ENCODE measurements around the gene HMGB4. TPM values are rescaled to one million over a fixed set of nuclear protein-coding genes. Genes with fewer than 3 reads are reported as not detected.

Gene HMGB4
- polyA plus RNA-seq, 1 donor from 2014 or later, result not detected

DNA sequence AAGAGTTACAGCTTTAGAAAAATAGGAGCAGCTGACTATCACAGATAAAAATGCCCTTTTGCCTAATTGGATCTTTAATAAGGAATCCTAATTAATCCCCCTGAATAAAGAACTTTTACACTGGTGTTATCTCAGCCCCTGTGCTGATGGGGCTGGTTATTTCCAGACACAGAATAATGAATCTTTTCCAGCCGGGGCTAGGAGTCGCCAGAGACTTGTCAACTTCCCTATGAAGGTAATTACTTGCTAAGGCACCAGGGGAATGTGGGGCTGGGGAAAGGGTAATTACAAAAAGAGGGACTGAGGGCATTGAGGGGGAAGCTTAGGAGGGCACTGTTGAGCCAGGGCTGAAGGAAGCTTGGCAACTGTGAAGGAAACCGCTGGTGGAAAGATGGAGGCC is 34.5 kb downstream of the HMGB4 start:
- H3K27me3 Mint-ChIP-seq, result no peaks in the 10 kb centered on the region
- no peak overlapping the region for H3K27ac Mint-ChIP-seq
- H3K4me3 Mint-ChIP-seq, result no peak overlapping the region
- no peaks in the 10 kb centered on the region for H3K9me3 Mint-ChIP-seq
- no peaks in the 10 kb centered on the region for H3K36me3 Mint-ChIP-seq
- H3K4me1 Mint-ChIP-seq, result peaks cover 0 to 7% (median 5%) of the 10 kb centered on the region in 3 donors

DNA sequence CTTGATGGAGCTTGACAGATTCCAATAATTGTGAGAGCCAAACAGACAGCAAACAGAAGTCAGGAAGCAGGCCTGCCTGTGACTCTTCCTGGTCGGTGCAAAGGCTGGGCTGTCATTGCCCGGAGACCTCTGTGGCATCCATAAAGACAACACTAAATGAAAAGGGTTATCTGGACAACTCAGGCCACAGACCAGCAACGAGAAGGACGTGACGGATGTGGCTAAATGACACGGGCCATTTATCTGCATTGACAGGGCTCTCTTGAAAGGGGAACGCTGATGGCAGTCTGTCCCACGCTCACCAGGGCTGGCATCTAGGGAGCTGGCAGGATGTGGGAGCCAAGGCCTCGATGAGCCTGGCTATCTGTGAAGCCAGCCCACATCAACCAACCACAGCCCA is 35.0 kb downstream of the HMGB4 start:
- H3K4me3 Mint-ChIP-seq, result no peak overlapping the region
- peaks cover 0 to 9% (median 8%) of the 10 kb centered on the region in 3 donors for H3K4me1 Mint-ChIP-seq
- H3K9me3 Mint-ChIP-seq, result no peaks in the 10 kb centered on the region
- H3K27ac Mint-ChIP-seq, result no peak overlapping the region
- no peaks in the 10 kb centered on the region for H3K27me3 Mint-ChIP-seq
- H3K36me3 Mint-ChIP-seq, result no peaks in the 10 kb centered on the region

DNA sequence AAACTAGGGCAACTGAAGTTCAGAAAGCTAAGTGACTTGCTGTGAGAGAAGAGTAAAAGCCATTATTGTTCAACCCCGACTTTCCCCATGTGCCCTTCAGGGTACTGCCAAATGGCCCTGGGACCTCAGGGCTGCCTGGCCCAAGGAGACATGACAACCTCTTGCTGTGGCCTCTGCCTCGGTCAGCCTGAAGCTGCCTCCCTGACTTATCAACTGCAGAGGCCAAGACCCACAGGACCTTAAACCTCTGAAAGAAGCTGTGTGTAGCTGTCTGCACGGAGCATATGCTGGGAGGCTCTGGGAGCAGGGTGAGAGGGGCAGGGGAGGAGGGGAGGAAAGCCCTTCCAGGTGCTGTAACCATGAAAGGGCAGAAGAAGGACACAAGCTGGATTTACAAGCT is 35.9 kb downstream of the HMGB4 start:
- H3K27ac Mint-ChIP-seq, result no peak overlapping the region
- H3K27me3 Mint-ChIP-seq, result no peaks in the 10 kb centered on the region
- peaks cover 0 to 9% (median 8%) of the 10 kb centered on the region in 3 donors for H3K4me1 Mint-ChIP-seq
- H3K36me3 Mint-ChIP-seq, result no peaks in the 10 kb centered on the region
- no peaks in the 10 kb centered on the region for H3K9me3 Mint-ChIP-seq
- H3K4me3 Mint-ChIP-seq, result no peak overlapping the region

DNA sequence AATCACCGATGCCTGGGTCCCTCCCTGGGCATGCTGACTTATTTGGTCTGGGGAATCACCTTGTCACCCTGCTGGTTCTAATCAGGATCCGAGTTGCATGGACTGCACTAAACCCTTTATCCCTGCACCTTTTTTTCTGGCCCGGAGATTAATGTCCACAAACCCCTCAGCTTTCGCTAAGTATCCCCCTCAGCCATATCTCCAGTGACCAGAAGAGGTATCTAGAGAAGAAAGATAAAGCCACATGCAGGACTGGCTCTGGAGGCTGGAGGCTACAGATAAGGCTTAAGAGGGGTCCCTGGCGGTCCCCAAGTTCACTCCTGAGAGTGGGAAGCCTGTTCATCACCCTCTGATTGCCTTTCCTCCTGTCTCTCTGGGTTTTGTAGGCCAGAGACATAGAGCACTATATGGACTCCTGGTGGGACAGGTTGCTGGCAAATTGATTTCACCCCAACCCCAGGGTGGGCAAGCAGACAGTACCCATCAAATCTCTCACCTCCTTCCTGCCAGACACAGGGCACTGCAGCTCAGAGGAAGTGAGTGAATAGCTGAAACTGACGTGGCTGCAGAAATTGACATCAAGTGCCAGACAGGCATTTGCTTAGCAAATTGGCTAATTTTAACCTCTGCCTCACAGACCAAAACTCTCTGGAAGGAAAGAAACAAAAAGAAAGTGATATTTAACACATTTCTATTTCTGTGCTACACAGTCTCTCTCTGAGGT is 38.8 kb downstream of the HMGB4 start:
- Mint-ChIP-seq H3K9me3 (peaks cover 0 to 4% (median 1%) of the 10 kb centered on the region in 3 donors), H3K27ac (no peak overlapping the region), H3K36me3 (no peaks in the 10 kb centered on the region), H3K27me3 (no peaks in the 10 kb centered on the region), H3K4me1 (peaks cover 0 to 12% (median 8%) of the 10 kb centered on the region in 3 donors), H3K4me3 (peak overlapping the region in 1 of 4 donors; percentile 41)

DNA sequence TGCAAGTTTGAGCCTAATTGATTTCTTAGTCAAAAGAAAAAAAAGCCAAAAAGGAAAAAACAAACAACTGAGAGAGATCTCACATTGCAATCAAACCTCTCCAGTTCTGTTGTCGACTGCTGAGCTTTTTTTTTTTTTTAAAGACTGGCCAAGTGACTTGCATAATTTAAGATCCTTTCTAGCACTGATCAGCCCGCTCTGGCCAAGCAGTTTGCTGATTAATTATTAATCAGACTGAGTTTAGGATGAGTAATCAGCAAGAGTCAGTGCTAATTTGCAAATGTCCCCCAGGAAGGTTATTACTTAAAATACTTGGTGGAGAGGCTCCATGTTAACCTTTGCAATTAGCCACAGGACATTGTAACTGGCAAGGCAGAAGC is 39.3 kb downstream of the HMGB4 start:
- Mint-ChIP-seq H3K4me1 (peaks cover 0 to 12% (median 8%) of the 10 kb centered on the region in 3 donors), H3K27ac (no peak overlapping the region), H3K9me3 (peaks cover 0 to 4% (median 1%) of the 10 kb centered on the region in 3 donors), H3K27me3 (no peaks in the 10 kb centered on the region), H3K36me3 (no peaks in the 10 kb centered on the region), H3K4me3 (no peak overlapping the region)

DNA sequence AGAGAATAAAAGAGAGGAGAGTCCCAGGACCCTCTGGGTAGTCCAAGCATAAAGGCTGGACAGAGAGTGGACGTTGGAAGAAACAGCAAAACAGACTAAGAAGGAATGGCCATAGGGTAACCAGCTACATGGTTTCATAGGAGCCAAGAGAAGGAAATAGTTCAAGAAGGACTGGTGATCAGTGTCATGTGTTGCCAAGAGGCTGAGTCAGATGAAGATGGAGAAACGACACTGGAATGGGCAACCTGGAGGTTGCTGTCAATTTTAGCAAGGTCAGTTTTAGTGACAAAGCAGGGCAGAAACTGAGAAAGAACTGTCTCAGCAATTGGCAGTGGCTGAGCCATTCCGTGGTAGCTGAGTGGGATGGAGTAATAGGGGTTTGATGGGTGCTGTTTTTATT is 41.4 kb downstream of the HMGB4 start:
- H3K4me1 Mint-ChIP-seq, result peaks cover 0 to 12% (median 8%) of the 10 kb centered on the region in 3 donors
- H3K36me3 Mint-ChIP-seq, result no peaks in the 10 kb centered on the region
- no peak overlapping the region for H3K4me3 Mint-ChIP-seq
- no peak overlapping the region for H3K27ac Mint-ChIP-seq
- H3K9me3 Mint-ChIP-seq, result peaks cover 0 to 4% (median 1%) of the 10 kb centered on the region in 3 donors
- H3K27me3 Mint-ChIP-seq, result peaks cover 1% of the 10 kb centered on the region

DNA sequence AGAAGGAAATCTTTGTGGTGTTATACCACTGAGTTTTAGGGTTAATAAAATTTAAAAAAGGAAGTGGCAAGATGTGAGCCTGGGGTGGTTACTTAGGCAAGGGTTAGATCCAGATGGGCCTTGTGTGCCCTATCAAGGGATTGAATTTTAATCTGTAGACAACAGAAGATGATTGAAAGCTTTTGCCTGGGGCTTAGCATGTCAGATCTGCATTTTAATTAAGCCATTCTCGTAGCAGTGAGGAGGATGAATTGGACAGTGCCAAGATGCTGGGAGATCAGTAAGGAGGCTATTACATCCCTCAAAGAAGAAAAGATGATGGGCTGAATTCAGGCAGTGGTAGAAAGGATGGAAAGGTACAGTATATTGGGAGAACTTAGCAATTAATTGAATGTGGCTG is 42.3 kb downstream of the HMGB4 start:
- Mint-ChIP-seq H3K27me3 (peaks cover 3% of the 10 kb centered on the region), H3K9me3 (peaks cover 0 to 4% (median 1%) of the 10 kb centered on the region in 3 donors), H3K27ac (no peak overlapping the region), H3K4me1 (peaks cover 0 to 12% (median 8%) of the 10 kb centered on the region in 3 donors), H3K36me3 (no peaks in the 10 kb centered on the region), H3K4me3 (peak overlapping the region in 1 of 4 donors; percentile 10)

DNA sequence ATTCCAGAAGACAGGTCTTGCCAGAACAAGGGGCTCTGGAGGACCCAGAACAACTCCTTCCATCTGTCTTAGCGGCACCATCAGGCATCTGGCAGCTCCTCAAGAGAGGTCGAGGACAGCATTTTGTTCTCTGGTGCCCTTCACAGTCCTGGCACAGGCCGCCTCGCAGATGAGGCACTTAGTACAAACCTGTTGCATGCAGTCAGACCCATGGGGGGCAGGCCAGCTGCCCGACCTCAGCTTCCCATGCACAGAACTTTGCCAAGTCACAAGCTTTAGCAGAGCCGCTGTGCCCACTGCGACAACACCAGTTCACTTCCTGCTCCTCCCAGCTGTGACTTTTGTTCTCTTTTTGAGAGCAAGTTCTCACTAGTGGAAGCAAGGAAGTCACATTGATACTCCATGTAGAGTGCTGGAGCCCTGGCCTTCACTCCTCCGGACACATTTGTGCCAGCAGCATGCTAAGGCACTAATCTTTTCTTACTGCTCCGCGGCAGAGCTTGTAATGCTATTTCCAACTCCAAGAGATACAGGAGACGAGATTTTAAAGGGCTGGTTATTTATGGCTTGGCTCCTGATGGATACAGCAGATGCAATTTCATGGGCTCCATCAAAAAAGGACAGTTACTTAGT is 44.6 kb downstream of the HMGB4 start:
- no peaks in the 10 kb centered on the region for H3K36me3 Mint-ChIP-seq
- H3K27ac Mint-ChIP-seq, result no peak overlapping the region
- H3K4me1 Mint-ChIP-seq, result peaks cover 0 to 4% (median 4%) of the 10 kb centered on the region in 3 donors
- peaks cover 5% of the 10 kb centered on the region for H3K27me3 Mint-ChIP-seq
- H3K4me3 Mint-ChIP-seq, result no peak overlapping the region
- H3K9me3 Mint-ChIP-seq, result peaks cover 0 to 4% (median 1%) of the 10 kb centered on the region in 3 donors

Data from IgD-negative memory B cell (primary cell).